Pons (tissue), 1 donor: Measurements from ENCODE around the gene TMEM248.
"Not testable (repeated sequence)": the region's sequence is repeated elsewhere in the genome, so short reads cannot be mapped to it uniquely, and the experiment has no call there.

Experiments used
- DNase-seq: peaks from one replicate; pipeline ENCODE4 v3.0.0-alpha.2; 2016; ENCODE audit warnings: low spot score

TMEM248 gene

GRCh38 chr7:66908598-66908997, 12.4 kb upstream of the TMEM248 start:
- not testable (repeated sequence) for DNase-seq

GRCh38 chr7:66910789-66911188, 10.2 kb upstream of the TMEM248 start:
- no peak for DNase-seq

- DNase-seq: not testable (repeated sequence)
Measured at GRCh38 chr7:66911191-66911590, 9.8 kb upstream of the TMEM248 start.

- DNase-seq: no peak
Measured at GRCh38 chr7:66912195-66912594, 8.8 kb upstream of the TMEM248 start.

- no peak for DNase-seq
Measured at GRCh38 chr7:66913118-66914037, 7.6 kb upstream of the TMEM248 start.

- not testable (repeated sequence) for DNase-seq
Measured at GRCh38 chr7:66917904-66918303, 3.1 kb upstream of the TMEM248 start.

- DNase-seq: no peak
Measured at GRCh38 chr7:66919304-66919703, 1.7 kb upstream of the TMEM248 start.

GRCh38 chr7:66919704-66920103, 1.3 kb upstream of the TMEM248 start:
- DNase-seq: no peak

GRCh38 chr7:66920256-66920655, 769 bp upstream of the TMEM248 start:
- DNase-seq: peak; percentile 6

GRCh38 chr7:66921396-66921917, 432 bp downstream of the TMEM248 start:
- DNase-seq: no peak

GRCh38 chr7:66921918-66922486, 977 bp downstream of the TMEM248 start:
- peak; percentile 31 for DNase-seq

GRCh38 chr7:66925255-66925654, 4.2 kb downstream of the TMEM248 start:
- no peak for DNase-seq

- no peak for DNase-seq
Measured at GRCh38 chr7:66927348-66927948, 6.4 kb downstream of the TMEM248 start.

- DNase-seq: no peak
Measured at GRCh38 chr7:66928388-66928787, 7.4 kb downstream of the TMEM248 start.

GRCh38 chr7:66929165-66929564, 8.1 kb downstream of the TMEM248 start:
- DNase-seq: no peak

- DNase-seq: no peak
Measured at GRCh38 chr7:66929935-66930334, 8.9 kb downstream of the TMEM248 start.

- DNase-seq: no peak
Measured at GRCh38 chr7:66930341-66930740, 9.3 kb downstream of the TMEM248 start.

GRCh38 chr7:66933469-66933868, 12.4 kb downstream of the TMEM248 start:
- DNase-seq: no peak

GRCh38 chr7:66937940-66938339, 16.9 kb downstream of the TMEM248 start:
- no peak for DNase-seq

GRCh38 chr7:66939325-66939724, 18.3 kb downstream of the TMEM248 start:
- DNase-seq: no peak

GRCh38 chr7:66946545-66946944, 25.5 kb downstream of the TMEM248 start:
- DNase-seq: no peak

- DNase-seq: no peak
Measured at GRCh38 chr7:66948480-66949109, 27.6 kb downstream of the TMEM248 start.
